ENCODE measurements around the gene CDH20.

The CDH20 gene

GRCh38 chr18:61549416-61549815 lies 216.2 kb downstream of the CDH20 start:
- TF ChIP-seq CTCF (IDR thresholded peaks at IDR 0.05; ENCODE audit: low read depth, low read length, missing control alignments): no peak
- H3K4me3 ChIP-seq (ENCODE audit: low read depth, low read length): no peak overlapping the region
- no peak for DNase-seq (ENCODE audit: low read depth)

- TF ChIP-seq CTCF (IDR thresholded peaks at IDR 0.05; ENCODE audit: low read depth, low read length, missing control alignments): no peak
- DNase-seq (ENCODE audit: low read depth): no peak
Measured at GRCh38 chr18:61549889-61550288, 216.7 kb downstream of the CDH20 start.

GRCh38 chr18:61551586-61551985 lies 218.4 kb downstream of the CDH20 start:
- H3K4me3 ChIP-seq (ENCODE audit: low read depth, low read length): no peak overlapping the region
- peak; percentile 37 for DNase-seq (ENCODE audit: low read depth)
- peak; percentile 74 for TF ChIP-seq CTCF (IDR thresholded peaks at IDR 0.05; ENCODE audit: low read depth, low read length, missing control alignments)

More at GRCh38 chr18:61549889-61550288, 216.7 kb downstream of the CDH20 start:
- H3K4me3 ChIP-seq (ENCODE audit: low read depth, low read length): no peak overlapping the region

GRCh38 chr18:61553045-61553659 lies 219.9 kb downstream of the CDH20 start:
- H3K4me3 ChIP-seq (ENCODE audit: low read depth, low read length): no peak overlapping the region
- no peak for TF ChIP-seq CTCF (IDR thresholded peaks at IDR 0.05; ENCODE audit: low read depth, low read length, missing control alignments)
- no peak for DNase-seq (ENCODE audit: low read depth)

GRCh38 chr18:61554117-61554776 lies 221.0 kb downstream of the CDH20 start:
- TF ChIP-seq CTCF (IDR thresholded peaks at IDR 0.05; ENCODE audit: low read depth, low read length, missing control alignments): no peak
- no peak for DNase-seq (ENCODE audit: low read depth)
- no peak overlapping the region for H3K4me3 ChIP-seq (ENCODE audit: low read depth, low read length)

- H3K4me3 ChIP-seq (ENCODE audit: low read depth, low read length): no peak overlapping the region
- DNase-seq (ENCODE audit: low read depth): no peak
- no peak for TF ChIP-seq CTCF (IDR thresholded peaks at IDR 0.05; ENCODE audit: low read depth, low read length, missing control alignments)
Measured at GRCh38 chr18:61554946-61555361, 221.7 kb downstream of the CDH20 start.

- no peak overlapping the region for H3K4me3 ChIP-seq (ENCODE audit: low read depth, low read length)
- TF ChIP-seq CTCF (IDR thresholded peaks at IDR 0.05; ENCODE audit: low read depth, low read length, missing control alignments): no peak
- no peak for DNase-seq (ENCODE audit: low read depth)
Measured at GRCh38 chr18:61556316-61556715, 223.1 kb downstream of the CDH20 start.

Measured in GM12864 (cell line).